H1 (cell line): ENCODE measurements around the gene DENND1A. TPM values are rescaled to one million over a fixed set of nuclear protein-coding genes. Genes with fewer than 3 reads are reported as not detected.

ENCODE experiments used
- CTCF ChIA-PET: fragments of 300-600 bp; sonication (Branson Sonifier 250); formaldehyde crosslinking; loops from one replicate; lab custom pipeline; 2021; ENCODE audit not compliant: partially characterized antibody; lab: Charles Lee
- POLR2A ChIA-PET: fragments of 300-600 bp; sonication (Branson Sonifier 250); formaldehyde crosslinking; loops from one replicate; lab custom pipeline; 2021; ENCODE audit warnings: inconsistent platforms; ENCODE audit not compliant: partially characterized antibody; lab: Charles Lee
- DNase-seq, 2 experiments: peaks; one replicate each; pipeline versions ENCODE4 v3.0.0 to v3.0.0-alpha.2; 2010 to 2022; ENCODE audit warnings: low spot score in 2 of 2, low read depth in 1 of 2, mixed read lengths in 1 of 2
- FAIRE-seq: peaks from 2 replicates; lab custom pipeline; 2011; peaks lifted over from hg19 to GRCh38; lab: Jason Lieb, UNC
- H2AFZ ChIP-seq: 2 replicates; pipeline ENCODE4 v1.8.1; 2012; ENCODE audit warnings: low read length, inconsistent platforms
- H2AK5ac ChIP-seq: 2 replicates; pipeline ENCODE4 v1.6.1; 2013; ENCODE audit warnings: low read depth, low read length
- H2BK120ac ChIP-seq: replicated peaks from 2 replicates; pipeline ENCODE3; 2013; ENCODE audit warnings: low read depth, low read length, inconsistent platforms
- H2BK12ac ChIP-seq: 2 replicates; pipeline ENCODE4 v1.6.1; 2013; ENCODE audit warnings: low read depth, low read length
- H2BK15ac ChIP-seq: 2 replicates; pipeline ENCODE4 v1.6.1; 2013; ENCODE audit warnings: low read length
- H2BK20ac ChIP-seq: 2 replicates; pipeline ENCODE4 v1.6.1; 2013; ENCODE audit warnings: low read length
- H2BK5ac ChIP-seq: 2 replicates; pipeline ENCODE4 v1.6.1; 2013; ENCODE audit warnings: low read depth, low read length
- H3K14ac ChIP-seq: 2 replicates; pipeline ENCODE4 v1.6.1; 2013; ENCODE audit warnings: inconsistent platforms; ENCODE audit not compliant: insufficient read length
- H3K18ac ChIP-seq: 2 replicates; pipeline ENCODE4 v1.6.1; 2013; ENCODE audit warnings: low read length; ENCODE audit errors: extremely low read depth
- H3K23ac ChIP-seq: 2 replicates; pipeline ENCODE4 v1.6.1; 2013; ENCODE audit warnings: inconsistent platforms; ENCODE audit not compliant: insufficient read length
- H3K23me2 ChIP-seq: 2 replicates; pipeline ENCODE4 v1.6.1; 2013; ENCODE audit warnings: low read depth, low read length
- H3K27ac ChIP-seq: 2 replicates; pipeline ENCODE4 v1.6.1; 2011; ENCODE audit warnings: low read depth, low read length, inconsistent platforms
- H3K27me3 ChIP-seq, 4 experiments: replicated peaks in 1 of 4; 1 replicate in 1 of 4; 2 replicates in 3 of 4; pipeline versions ENCODE4 v1.6.1 to v1.8.1; 2011 to 2013; ENCODE audit warnings: low read length in 3 of 4, mild to moderate bottlenecking in 3 of 4, inconsistent platforms in 2 of 4, mixed read lengths in 2 of 4, moderate library complexity in 1 of 4; ENCODE audit not compliant: control insufficient read depth in 3 of 4, insufficient read depth in 3 of 4; ENCODE audit errors: extremely low read depth in 1 of 4
- H3K36me3 ChIP-seq, 4 experiments: 2 replicates each; pipeline versions ENCODE4 v1.6.1 to v1.8.1; 2011 to 2013; ENCODE audit warnings: mild to moderate bottlenecking in 4 of 4, low read length in 3 of 4, moderate library complexity in 2 of 4, control low read depth in 1 of 4, inconsistent platforms in 1 of 4; ENCODE audit not compliant: insufficient read depth in 4 of 4, control insufficient read depth in 2 of 4
- H3K4ac ChIP-seq: replicated peaks from 2 replicates; pipeline ENCODE3; 2013; ENCODE audit warnings: low read length, low read depth, mixed read lengths, inconsistent platforms; ENCODE audit not compliant: insufficient read length
- H3K4me1 ChIP-seq, 4 experiments: replicated peaks in 1 of 4; 1 replicate in 1 of 4; 2 replicates in 3 of 4; pipeline versions ENCODE4 v1.6.1 to v1.8.1; 2011 to 2013; ENCODE audit warnings: low read length in 3 of 4, inconsistent platforms in 2 of 4, mixed read lengths in 1 of 4; ENCODE audit not compliant: insufficient read depth in 4 of 4, control insufficient read depth in 3 of 4
- H3K4me2 ChIP-seq, 2 experiments: 2 replicates each; pipeline versions ENCODE4 v1.6.1 to v1.8.1; 2011 to 2013; ENCODE audit warnings: low read depth in 2 of 2, low read length in 2 of 2, control low read depth in 1 of 2, inconsistent platforms in 1 of 2, mild to moderate bottlenecking in 1 of 2; ENCODE audit not compliant: insufficient read depth in 1 of 2
- H3K4me3 ChIP-seq, 4 experiments: fragments of 200-600, 300-600 bp in 1 of 4; sonication (generic), shearing (Covaris generic), sonication (Bioruptor Twin) in 1 of 4; 2 replicates each; pipeline versions ENCODE4 v1.5.1 to v1.8.1; 2011 to 2016; ENCODE audit warnings: low read length in 4 of 4, low read depth in 3 of 4, control low read depth in 2 of 4, inconsistent platforms in 2 of 4, mild to moderate bottlenecking in 2 of 4, mixed read lengths in 1 of 4, moderate library complexity in 1 of 4; ENCODE audit not compliant: insufficient read depth in 2 of 4; ENCODE audit errors: extremely low read depth in 1 of 4
- H3K56ac ChIP-seq: replicated peaks from 2 replicates; pipeline ENCODE3; 2013; ENCODE audit warnings: low read depth, mild to moderate bottlenecking, mixed read lengths, low read length, inconsistent platforms; ENCODE audit not compliant: insufficient read length
- H3K79me1 ChIP-seq: 2 replicates; pipeline ENCODE4 v1.6.1; 2013; ENCODE audit warnings: low read depth, low read length, control low read depth
- H3K79me2 ChIP-seq, 2 experiments: 2 replicates each; pipeline versions ENCODE4 v1.6.1 to v1.8.1; 2012 to 2013; ENCODE audit warnings: low read length in 2 of 2, mild to moderate bottlenecking in 2 of 2, inconsistent platforms in 1 of 2; ENCODE audit not compliant: insufficient read depth in 2 of 2, control insufficient read depth in 1 of 2
- H3K9ac ChIP-seq, 4 experiments: replicated peaks in 1 of 4; 1 replicate in 1 of 4; 2 replicates in 3 of 4; pipeline versions ENCODE4 v1.6.1 to v1.8.1; 2011 to 2013; ENCODE audit warnings: low read depth in 3 of 4, low read length in 3 of 4, control low read depth in 2 of 4, mild to moderate bottlenecking in 2 of 4, moderate library complexity in 2 of 4, inconsistent platforms in 1 of 4; ENCODE audit errors: extremely low read depth in 1 of 4
- H3K9me3 ChIP-seq, 2 experiments: 2 replicates each; pipeline versions ENCODE4 v1.6.1 to v1.8.1; 2012 to 2013; ENCODE audit warnings: mild to moderate bottlenecking in 2 of 2, moderate library complexity in 2 of 2, control low read depth in 1 of 2, inconsistent platforms in 1 of 2, low read depth in 1 of 2, low read length in 1 of 2, mixed read lengths in 1 of 2; ENCODE audit not compliant: insufficient read depth in 2 of 2
- H4K20me1 ChIP-seq, 2 experiments: replicated peaks in 1 of 2; 2 replicates each; pipeline versions ENCODE3 to v1.8.1; 2011 to 2013; ENCODE audit warnings: inconsistent platforms in 2 of 2, low read length in 2 of 2, mild to moderate bottlenecking in 1 of 2; ENCODE audit not compliant: insufficient read depth in 2 of 2, control insufficient read depth in 1 of 2
- H4K5ac ChIP-seq: 2 replicates; pipeline ENCODE4 v1.6.1; 2013; ENCODE audit warnings: low read length, low read depth, mixed read lengths, inconsistent platforms; ENCODE audit not compliant: insufficient read length
- H4K8ac ChIP-seq: 2 replicates; pipeline ENCODE4 v1.8.0; 2013; ENCODE audit warnings: mild to moderate bottlenecking, moderate library complexity, low read length, inconsistent platforms; ENCODE audit not compliant: insufficient read depth; ENCODE audit errors: extremely low read depth
- H4K91ac ChIP-seq: replicated peaks from 2 replicates; pipeline ENCODE3; 2013; ENCODE audit warnings: low read length, mixed read lengths, inconsistent platforms; ENCODE audit not compliant: insufficient read length
- HDAC6 ChIP-seq: IDR thresholded peaks from one replicate; pipeline ENCODE4 v1.7.1; 2012; ENCODE audit warnings: low read depth, mild to moderate bottlenecking, inconsistent platforms, low read length, moderate library complexity
- JUN ChIP-seq: IDR thresholded peaks from 2 replicates; pipeline ENCODE4 v1.6.1; 2011; ENCODE audit warnings: low read depth, mild to moderate bottlenecking, improper control_type of control experiment, low read length
- KDM5A ChIP-seq: fragments of 200-600 bp; IDR thresholded peaks from 2 replicates; pipeline ENCODE4 v1.7.1; 2012; ENCODE audit warnings: mild to moderate bottlenecking, low read length, inconsistent platforms, mixed read lengths
- RBBP5 ChIP-seq: IDR thresholded peaks from 2 replicates; pipeline ENCODE4 v1.7.1; 2012; ENCODE audit warnings: low read depth, mild to moderate bottlenecking, inconsistent platforms, low read length, moderate library complexity, borderline replicate concordance
- WGBS, 2 experiments: shearing (Covaris generic) in 1 of 2; methylation state at CpG; one replicate each; pipeline versions ENCODE4 v1.1.6 to v1.1.7; 2013 to 2015; ENCODE audit warnings: low lambda C conversion rate in 2 of 2, mixed read lengths in 2 of 2, inconsistent platforms in 1 of 2, low coverage in 1 of 2, missing lambda C conversion rate in 1 of 2; ENCODE audit not compliant: insufficient replicate concordance in 2 of 2, insufficient coverage in 1 of 2, insufficient read length in 1 of 2; ENCODE audit errors: extremely low coverage in 1 of 2, missing lambda C conversion rate in 1 of 2; 5-methylcytosine and 5-hydroxymethylcytosine counted together
- polyA plus RNA-seq, 7 experiments: library from polyadenylated mRNA; depleted of rRNA in 3 of 7; stranded (reverse) in 5 of 7; unstranded in 2 of 7; fragments of >200 nt in 5 of 7; fragments of 200-250 nt in 2 of 7; gene quantifications; 1 replicate in 5 of 7; 2 replicates in 1 of 7; 4 replicates in 1 of 7; pipeline versions ENCODE4 v1.2.1 to v1.2.3, GENCODE V29; 2011 to 2013; ENCODE audit warnings: missing spikeins in 2 of 7, mixed read lengths in 2 of 7
- total RNA-seq: library from RNA; stranded (reverse); fragmentation: NEBNext Ultra II Directional; extraction: Animal tissue kit (Norgen Biotek cat#: 25700); gene quantifications from 2 replicates; pipeline ENCODE4 v1.2.1, GENCODE V29; 2021

DENND1A gene
- total and polyA plus RNA-seq, 2 of the 8 experiments (the other 6 are each of a cell fraction or from before 2014, with no cell fraction given) = 24.1 to 26.4 TPM

GRCh38 chr9:123938401-123938800, 8.5 kb upstream of the DENND1A start:
- Histone ChIP-seq H2BK120ac (no peak overlapping the region), H3K27me3 (no peaks in the 10 kb centered on the region), H2BK5ac (no peak overlapping the region), H3K18ac (no peak overlapping the region), H3K79me1 (no peaks in the 10 kb centered on the region), H2BK20ac (no peak overlapping the region), H2AK5ac (no peak overlapping the region), H3K9ac (no peak overlapping the region), H3K23ac (no peak overlapping the region), H4K20me1 (no peaks in the 10 kb centered on the region), H3K9me3 (peaks cover 0 to 3% of the 10 kb centered on the region in 2 experiments; a peak in 1 of 4 replicates), H3K27ac (no peak overlapping the region), H2BK12ac (no peak overlapping the region), H4K5ac (no peak overlapping the region), H4K8ac (no peak overlapping the region), H3K4me1 (no peaks in the 10 kb centered on the region), H3K4me2 (no peak overlapping the region)
- no peak for DNase-seq
- POLR2A ChIA-PET = no interaction called here
- no peak for TF ChIP-seq RBBP5
- TF ChIP-seq KDM5A = no peak
- no peak for TF ChIP-seq HDAC6
- TF ChIP-seq JUN = no peak
- TF ChIP-seq, all 59 proteins: peak for 0
- no peak overlapping the region for H2BK15ac ChIP-seq
- no peaks in the 10 kb centered on the region for H3K36me3 ChIP-seq
- CTCF ChIA-PET = no interaction called here
- H3K14ac ChIP-seq = no peak overlapping the region
- H4K91ac ChIP-seq = no peak overlapping the region
- H2AFZ ChIP-seq = no peak overlapping the region
- WGBS, 2 experiments = 86% methylated on average over 5 of the region's 5 CpGs; no CpG with 5 or more reads in 1 of the 2 experiments
- H3K56ac ChIP-seq = no peak overlapping the region
- no peak overlapping the region; a peak in 1 of 8 replicates for H3K4me3 ChIP-seq
- H3K23me2 ChIP-seq = no peaks in the 10 kb centered on the region
- no peaks in the 10 kb centered on the region for H3K79me2 ChIP-seq
- no peak overlapping the region for H3K4ac ChIP-seq
- FAIRE-seq = no peak
